Neural progenitor cell (in vitro differentiated cells): Measurements from ENCODE around the gene MTARC1.

Experiments
- CTCF ChIP-seq: fragments of 200-600 bp; sonication (generic); IDR thresholded peaks from 2 replicates; pipeline ENCODE4 v1.5.1; 2017; ENCODE audit warnings: antibody characterized with exemption, mild to moderate bottlenecking
- EZH2 ChIP-seq: fragments of 200-600 bp; sonication (generic); IDR thresholded peaks from 2 replicates; pipeline ENCODE4 v1.6.1; 2017; ENCODE audit warnings: antibody characterized with exemption, mild to moderate bottlenecking, moderate library complexity
- EZH2phosphoT487 ChIP-seq: fragments of 200-600 bp; sonication (generic); IDR thresholded peaks from 2 replicates; pipeline ENCODE4 v1.6.1; 2017; ENCODE audit warnings: antibody characterized with exemption

GRCh38 chr1:220750131-220750515 is 36.6 kb upstream of the MTARC1 start:
- TF ChIP-seq CTCF (no peak), EZH2phosphoT487 (no peak), EZH2 (no peak)
